Bronchial epithelial cell (primary cell): ENCODE measurements around the gene TF. TPM values are rescaled to one million over a fixed set of nuclear protein-coding genes. Genes with fewer than 3 reads are reported as not detected.

Experiments used
- DNase-seq: peaks from one replicate; pipeline ENCODE4 v3.0.0-alpha.2; 2010; ENCODE audit warnings: low read depth
- FAIRE-seq: peaks from 2 replicates; lab custom pipeline; 2011; peaks lifted over from hg19 to GRCh38; lab: Jason Lieb, UNC
- H3K27me3 ChIP-seq: 2 replicates; pipeline ENCODE4 v1.5.1; 2011; ENCODE audit warnings: low read length; ENCODE audit not compliant: control insufficient read depth, insufficient read depth
- H3K36me3 ChIP-seq: 2 replicates; pipeline ENCODE4 v1.5.1; 2011; ENCODE audit warnings: low read length; ENCODE audit not compliant: control insufficient read depth, insufficient read depth
- H3K4me3 ChIP-seq: 2 replicates; pipeline ENCODE4 v1.5.1; 2011; ENCODE audit warnings: mild to moderate bottlenecking, low read depth, low read length, control low read depth
- CTCF ChIP-seq: IDR thresholded peaks from 2 replicates; pipeline ENCODE4 v1.5.1; 2011; ENCODE audit warnings: mild to moderate bottlenecking, moderate library complexity, low read length, control low read depth, inconsistent platforms; ENCODE audit not compliant: insufficient read depth, severe bottlenecking
- total RNA-seq: library from RNA; depleted of rRNA; stranded (reverse); fragments of >200 nt; gene quantifications from 2 replicates; pipeline ENCODE4 v1.2.1, GENCODE V29; 2014

The TF gene
- total RNA-seq, 1 donor from 2014 or later, result under 0.01 TPM

GRCh38 chr3:133821767-133822638 is 75.8 kb downstream of the TF start:
- H3K36me3 ChIP-seq, result peaks cover 7% of the 10 kb centered on the region
- TF ChIP-seq CTCF, result peak; percentile 62
- H3K4me3 ChIP-seq, result no peak overlapping the region
- peak; percentile 94 for DNase-seq
- no peaks in the 10 kb centered on the region for H3K27me3 ChIP-seq
- no peak for FAIRE-seq

GRCh38 chr3:133824961-133825485 is 78.8 kb downstream of the TF start:
- FAIRE-seq (peak; percentile 83), DNase-seq (no peak)
- H3K36me3 ChIP-seq, result peaks cover 7% of the 10 kb centered on the region
- H3K27me3 ChIP-seq, result no peaks in the 10 kb centered on the region
- no peak overlapping the region for H3K4me3 ChIP-seq
- TF ChIP-seq CTCF, result no peak

GRCh38 chr3:133825969-133826727 is 80.0 kb downstream of the TF start:
- H3K27me3 ChIP-seq, result no peaks in the 10 kb centered on the region
- FAIRE-seq (no peak), DNase-seq (no peak)
- H3K36me3 ChIP-seq, result peaks cover 6% of the 10 kb centered on the region
- no peak for TF ChIP-seq CTCF
- H3K4me3 ChIP-seq, result no peak overlapping the region

- Histone ChIP-seq H3K36me3 (peaks cover 6% of the 10 kb centered on the region), H3K4me3 (no peak overlapping the region), H3K27me3 (no peaks in the 10 kb centered on the region)
- TF ChIP-seq CTCF, result no peak
- no peak for DNase-seq
- FAIRE-seq, result no peak
Measured at GRCh38 chr3:133827136-133827535, 80.9 kb downstream of the TF start.

GRCh38 chr3:133827684-133828083 is 81.5 kb downstream of the TF start:
- no peak for FAIRE-seq
- no peak for DNase-seq
- Histone ChIP-seq H3K4me3 (no peak overlapping the region), H3K27me3 (no peaks in the 10 kb centered on the region), H3K36me3 (peaks cover 3% of the 10 kb centered on the region)
- TF ChIP-seq CTCF, result no peak
